Testis (tissue), 2 donors: ENCODE measurements around the gene SKA2.

Experiments used
- POLR2A ChIP-seq: fragments of 450-650 bp; IDR thresholded peaks from one replicate; pipeline ENCODE4 v1.6.1; 2017; ENCODE audit warnings: antibody characterized with exemption, mild to moderate bottlenecking, moderate library complexity
- TF ChIP-seq, protein P1 (sequence below), 3 experiments: fragments of 450-650 bp in 2 of 3; fragments of 200-600 bp in 1 of 3; sonication (generic) in 1 of 3; IDR thresholded peaks; one replicate each; pipeline ENCODE4 v1.5.1; 2016 to 2019; ENCODE audit warnings: antibody characterized with exemption in 3 of 3, mild to moderate bottlenecking in 2 of 3, moderate library complexity in 1 of 3

- TF ChIP-seq, protein P1, sequence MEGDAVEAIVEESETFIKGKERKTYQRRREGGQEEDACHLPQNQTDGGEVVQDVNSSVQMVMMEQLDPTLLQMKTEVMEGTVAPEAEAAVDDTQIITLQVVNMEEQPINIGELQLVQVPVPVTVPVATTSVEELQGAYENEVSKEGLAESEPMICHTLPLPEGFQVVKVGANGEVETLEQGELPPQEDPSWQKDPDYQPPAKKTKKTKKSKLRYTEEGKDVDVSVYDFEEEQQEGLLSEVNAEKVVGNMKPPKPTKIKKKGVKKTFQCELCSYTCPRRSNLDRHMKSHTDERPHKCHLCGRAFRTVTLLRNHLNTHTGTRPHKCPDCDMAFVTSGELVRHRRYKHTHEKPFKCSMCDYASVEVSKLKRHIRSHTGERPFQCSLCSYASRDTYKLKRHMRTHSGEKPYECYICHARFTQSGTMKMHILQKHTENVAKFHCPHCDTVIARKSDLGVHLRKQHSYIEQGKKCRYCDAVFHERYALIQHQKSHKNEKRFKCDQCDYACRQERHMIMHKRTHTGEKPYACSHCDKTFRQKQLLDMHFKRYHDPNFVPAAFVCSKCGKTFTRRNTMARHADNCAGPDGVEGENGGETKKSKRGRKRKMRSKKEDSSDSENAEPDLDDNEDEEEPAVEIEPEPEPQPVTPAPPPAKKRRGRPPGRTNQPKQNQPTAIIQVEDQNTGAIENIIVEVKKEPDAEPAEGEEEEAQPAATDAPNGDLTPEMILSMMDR (IDR thresholded peaks at IDR 0.05): peak; percentile 16 to 55 (median 53)
- TF ChIP-seq POLR2A: no peak
Observed at GRCh38 chr17:59165933-59166342, 11.0 kb upstream of the SKA2 start.
